ENCODE data around the gene CDC20B.
A peak's percentile ranks its signal among the peaks of the same experiment; 100 is the strongest.

Gene CDC20B

GRCh38 chr5:55205001-55205400 lies 32.0 kb upstream of the CDC20B start:
- no peak for TF ChIP-seq CTCF (IDR thresholded peaks at IDR 0.05; ENCODE audit: low read depth, low read length)
- in situ Hi-C loops (cut with HindIII; ENCODE audit: low sequenced_read_pairs) = no loop called here
- no peak overlapping the region for H3K4me3 ChIP-seq (ENCODE audit: low read depth, low read length)
- no peak for DNase-seq (ENCODE audit: low read depth, low spot score)

- H3K4me3 ChIP-seq (ENCODE audit: low read depth, low read length) = no peak overlapping the region
- TF ChIP-seq CTCF (IDR thresholded peaks at IDR 0.05; ENCODE audit: low read depth, low read length) = no peak
- no peak for DNase-seq (ENCODE audit: low read depth, low spot score)
- in situ Hi-C loops (cut with HindIII; ENCODE audit: low sequenced_read_pairs) = no loop called here
Observed at GRCh38 chr5:55191165-55191564, 18.2 kb upstream of the CDC20B start.

GRCh38 chr5:55188656-55189540 lies 15.9 kb upstream of the CDC20B start:
- in situ Hi-C loops (cut with HindIII; ENCODE audit: low sequenced_read_pairs) = no loop called here
- DNase-seq (ENCODE audit: low read depth, low spot score) = no peak
- TF ChIP-seq CTCF (IDR thresholded peaks at IDR 0.05; ENCODE audit: low read depth, low read length) = no peak
- H3K4me3 ChIP-seq (ENCODE audit: low read depth, low read length) = no peak overlapping the region

- no peak for DNase-seq (ENCODE audit: low read depth, low spot score)
- no peak overlapping the region for H3K4me3 ChIP-seq (ENCODE audit: low read depth, low read length)
- in situ Hi-C loops (cut with HindIII; ENCODE audit: low sequenced_read_pairs) = no loop called here
- peak; percentile 6 for TF ChIP-seq CTCF (IDR thresholded peaks at IDR 0.05; ENCODE audit: low read depth, low read length)
Observed at GRCh38 chr5:55187370-55187769, 14.4 kb upstream of the CDC20B start.

GRCh38 chr5:55180016-55180415 lies 7.0 kb upstream of the CDC20B start:
- no peak for TF ChIP-seq CTCF (IDR thresholded peaks at IDR 0.05; ENCODE audit: low read depth, low read length)
- no peak overlapping the region for H3K4me3 ChIP-seq (ENCODE audit: low read depth, low read length)
- in situ Hi-C loops (cut with HindIII; ENCODE audit: low sequenced_read_pairs) = no loop called here
- DNase-seq (ENCODE audit: low read depth, low spot score) = no peak

GRCh38 chr5:55177078-55177477 lies 4.1 kb upstream of the CDC20B start:
- H3K4me3 ChIP-seq (ENCODE audit: low read depth, low read length) = no peak overlapping the region
- in situ Hi-C loops (cut with HindIII; ENCODE audit: low sequenced_read_pairs) = no loop called here
- TF ChIP-seq CTCF (IDR thresholded peaks at IDR 0.05; ENCODE audit: low read depth, low read length) = no peak

More at GRCh38 chr5:55177078-55177477, 4.1 kb upstream of the CDC20B start:
- no peak for DNase-seq (ENCODE audit: low read depth, low spot score)

Data from astrocyte of the spinal cord (primary cell).